OCI-LY1 (cell line): ENCODE data around the gene SLC41A1.

Source experiments
- CTCF ChIP-seq: fragments of 200-600 bp; sonication (generic), shearing (Covaris generic); IDR thresholded peaks from 2 replicates; pipeline ENCODE4 v1.5.1; 2017; ENCODE audit warnings: mild to moderate bottlenecking, antibody characterized with exemption, low read length, moderate library complexity, mixed read lengths
- EZH2 ChIP-seq: fragments of 200-600 bp; sonication (generic), shearing (Covaris generic); IDR thresholded peaks from 2 replicates; pipeline ENCODE4 v1.8.0; 2017; ENCODE audit warnings: borderline replicate concordance, mixed run types, mild to moderate bottlenecking, antibody characterized with exemption, low read length, moderate library complexity, mixed read lengths

GRCh38 chr1:205780335-205780734, 32.7 kb downstream of the SLC41A1 start:
- no peak for TF ChIP-seq CTCF
- no peak for TF ChIP-seq EZH2
